ENCODE measurements around the gene PCNT. TPM values are rescaled to one million over a fixed set of nuclear protein-coding genes. Genes with fewer than 3 reads are reported as not detected.

PCNT gene, protein sequence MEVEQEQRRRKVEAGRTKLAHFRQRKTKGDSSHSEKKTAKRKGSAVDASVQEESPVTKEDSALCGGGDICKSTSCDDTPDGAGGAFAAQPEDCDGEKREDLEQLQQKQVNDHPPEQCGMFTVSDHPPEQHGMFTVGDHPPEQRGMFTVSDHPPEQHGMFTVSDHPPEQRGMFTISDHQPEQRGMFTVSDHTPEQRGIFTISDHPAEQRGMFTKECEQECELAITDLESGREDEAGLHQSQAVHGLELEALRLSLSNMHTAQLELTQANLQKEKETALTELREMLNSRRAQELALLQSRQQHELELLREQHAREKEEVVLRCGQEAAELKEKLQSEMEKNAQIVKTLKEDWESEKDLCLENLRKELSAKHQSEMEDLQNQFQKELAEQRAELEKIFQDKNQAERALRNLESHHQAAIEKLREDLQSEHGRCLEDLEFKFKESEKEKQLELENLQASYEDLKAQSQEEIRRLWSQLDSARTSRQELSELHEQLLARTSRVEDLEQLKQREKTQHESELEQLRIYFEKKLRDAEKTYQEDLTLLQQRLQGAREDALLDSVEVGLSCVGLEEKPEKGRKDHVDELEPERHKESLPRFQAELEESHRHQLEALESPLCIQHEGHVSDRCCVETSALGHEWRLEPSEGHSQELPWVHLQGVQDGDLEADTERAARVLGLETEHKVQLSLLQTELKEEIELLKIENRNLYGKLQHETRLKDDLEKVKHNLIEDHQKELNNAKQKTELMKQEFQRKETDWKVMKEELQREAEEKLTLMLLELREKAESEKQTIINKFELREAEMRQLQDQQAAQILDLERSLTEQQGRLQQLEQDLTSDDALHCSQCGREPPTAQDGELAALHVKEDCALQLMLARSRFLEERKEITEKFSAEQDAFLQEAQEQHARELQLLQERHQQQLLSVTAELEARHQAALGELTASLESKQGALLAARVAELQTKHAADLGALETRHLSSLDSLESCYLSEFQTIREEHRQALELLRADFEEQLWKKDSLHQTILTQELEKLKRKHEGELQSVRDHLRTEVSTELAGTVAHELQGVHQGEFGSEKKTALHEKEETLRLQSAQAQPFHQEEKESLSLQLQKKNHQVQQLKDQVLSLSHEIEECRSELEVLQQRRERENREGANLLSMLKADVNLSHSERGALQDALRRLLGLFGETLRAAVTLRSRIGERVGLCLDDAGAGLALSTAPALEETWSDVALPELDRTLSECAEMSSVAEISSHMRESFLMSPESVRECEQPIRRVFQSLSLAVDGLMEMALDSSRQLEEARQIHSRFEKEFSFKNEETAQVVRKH (N-terminal part only)
- 11.7 and 21.0 TPM in 2 replicates for total RNA-seq

DNA sequence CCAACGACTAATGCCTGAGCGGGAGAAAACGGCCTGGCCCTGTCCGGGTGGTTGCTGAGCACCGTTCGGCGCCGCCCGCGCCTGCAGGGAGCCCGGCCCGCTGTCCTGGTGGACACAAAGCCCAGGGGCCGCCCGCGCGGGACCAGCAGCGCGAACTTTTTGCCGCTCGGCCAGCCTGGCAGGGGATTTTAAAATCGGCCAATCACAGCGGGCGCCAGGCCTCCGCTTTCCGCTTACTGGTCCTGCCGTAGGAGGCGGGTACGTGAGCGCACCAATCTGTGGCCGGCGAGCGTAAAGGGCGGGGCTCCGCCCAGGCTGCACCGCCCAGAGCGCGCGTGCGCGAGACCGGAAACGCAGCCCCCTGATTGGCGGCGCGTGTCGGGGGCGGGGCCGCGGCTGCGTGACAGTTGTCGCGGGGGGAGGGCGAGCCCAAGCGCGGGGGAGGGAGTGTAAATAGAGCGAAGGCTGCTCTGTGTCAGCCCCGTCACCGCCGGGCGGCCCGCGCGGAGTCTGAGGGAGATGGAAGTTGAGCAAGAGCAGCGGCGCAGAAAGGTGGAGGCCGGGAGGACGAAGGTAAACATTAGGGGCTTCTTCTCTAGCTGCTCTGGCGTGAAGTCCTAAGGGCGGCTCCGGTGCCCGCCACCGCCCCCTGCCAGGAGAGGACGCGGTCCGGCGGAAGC lies at the start of gene PCNT, which contains the start of gene C21orf58:
TSS of gene PCNT (plus strand) at position 447 of the 680 bp plus-strand sequence. CDS start at position 520, 73 bp downstream.
TSS of gene C21orf58 (minus strand) at position 161 of the 680 bp plus-strand sequence. CDS start 1,132 bp downstream, outside the sequence.

DNA sequence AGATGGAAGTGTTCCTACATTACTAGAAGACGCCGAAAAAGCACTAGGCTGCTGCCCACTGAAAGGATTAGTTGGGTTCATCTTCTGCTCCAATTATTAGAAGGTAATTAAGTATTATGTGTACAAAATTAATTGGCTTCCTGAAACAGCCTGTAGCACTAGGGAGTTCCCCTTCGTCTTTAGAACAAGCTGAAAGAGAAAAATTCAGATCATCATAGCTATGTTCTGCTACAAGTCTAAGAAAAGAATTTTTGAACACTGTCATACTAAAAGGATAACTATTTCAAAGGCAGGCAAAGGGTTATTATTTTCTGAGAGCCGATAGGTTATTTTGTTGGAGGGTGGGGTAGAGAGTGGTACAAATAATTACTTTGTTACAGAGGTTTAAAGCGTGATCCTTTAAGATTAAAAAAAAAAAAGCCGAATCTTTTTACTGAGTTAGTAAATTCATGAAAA lies 38.7 kb upstream of the PCNT start, which contains the start of gene MCM3AP:
TSS of gene MCM3AP (minus strand) at position 406 of the 456 bp plus-strand sequence. CDS start at position 81, 325 bp downstream.

DNA sequence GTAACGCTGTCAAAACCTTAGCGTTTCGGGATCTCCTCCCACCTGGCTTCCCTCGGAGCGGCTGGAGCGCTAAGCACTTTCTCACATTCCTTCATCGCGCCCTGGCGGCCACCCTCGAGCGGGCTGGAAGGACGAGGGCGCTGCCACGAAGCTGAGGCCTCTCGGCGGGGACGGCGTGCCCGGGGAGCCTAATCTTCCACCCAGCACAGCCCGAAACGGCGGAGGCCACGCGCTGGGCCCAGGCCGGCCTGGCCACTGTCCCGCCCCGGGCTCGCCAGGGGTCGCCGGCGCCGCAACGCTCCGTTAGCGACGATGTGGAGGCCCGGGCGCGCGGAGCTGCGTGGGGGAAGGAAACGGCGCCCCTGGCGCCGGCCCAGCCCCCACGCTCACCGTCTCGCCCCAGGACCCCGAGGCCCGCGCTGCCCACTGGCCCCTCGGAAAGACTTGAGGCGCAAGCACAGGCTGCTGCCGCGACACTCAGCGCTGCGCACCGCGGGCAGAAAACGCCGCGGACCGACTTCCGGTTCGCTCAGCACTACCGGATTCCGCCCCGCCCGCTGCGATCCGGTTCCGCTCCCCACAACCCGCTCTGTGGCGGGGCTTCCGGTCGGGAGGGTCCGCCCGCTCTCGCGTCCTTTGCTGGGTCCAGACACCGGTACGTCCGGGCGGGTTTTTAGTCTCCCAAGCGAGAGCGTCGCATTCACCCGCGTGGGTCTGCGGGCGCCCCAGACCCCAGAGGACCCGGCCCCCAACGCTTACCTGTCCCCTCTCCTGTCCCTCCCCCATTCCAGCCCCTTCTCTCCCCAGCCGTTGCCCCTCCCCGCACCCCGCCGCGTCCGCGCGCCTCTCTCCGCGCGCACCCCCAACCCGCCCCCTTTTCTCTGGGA lies 38.0 kb upstream of the PCNT start, which contains the start of gene YBEY:
TSS of gene YBEY (plus strand) at position 582 of the 887 bp plus-strand sequence. CDS start 572 bp downstream, outside the sequence.

DNA sequence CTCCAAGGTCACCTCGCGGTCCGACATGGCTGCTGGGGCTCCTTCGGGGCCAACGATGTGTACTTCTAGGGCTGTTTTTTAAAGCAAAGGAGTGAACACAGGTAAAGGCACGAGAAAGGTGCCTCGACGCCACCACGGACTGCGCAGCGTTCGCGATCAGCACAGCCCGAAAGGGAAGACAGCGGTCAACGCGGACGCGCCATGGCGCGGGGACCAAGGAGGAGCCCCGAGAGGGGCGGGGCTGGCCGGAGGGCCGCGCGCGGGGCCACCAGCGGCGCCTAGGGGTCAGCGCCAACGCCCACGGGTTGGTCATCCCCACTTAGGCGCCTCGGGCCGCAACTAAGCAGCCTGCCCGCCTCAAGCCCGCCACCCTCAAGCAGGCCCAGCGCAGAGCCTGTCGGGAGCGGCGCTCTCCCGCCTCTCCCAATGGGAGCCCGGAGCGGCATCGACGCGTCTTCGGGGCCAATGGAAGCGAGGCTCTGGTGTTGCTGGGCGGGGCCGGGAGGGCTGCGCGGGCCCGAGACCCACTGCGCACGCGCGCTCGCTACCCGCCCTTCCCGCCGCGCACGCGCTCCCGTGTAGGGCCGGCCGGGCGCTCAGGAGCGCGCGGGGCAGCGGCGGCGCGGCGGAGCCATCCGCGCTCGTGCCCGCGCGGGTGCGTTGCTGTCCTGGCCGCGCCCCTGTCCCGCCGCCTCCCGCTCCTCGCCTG lies 134.5 kb downstream of the PCNT start, which contains the start of gene DIP2A:
TSS of gene DIP2A (plus strand) at position 577 of the 709 bp plus-strand sequence. CDS start 241 bp downstream, outside the sequence.

Other genes starting within 250 kb of the PCNT start
- 6.5 and 14.0 TPM in 2 replicates for gene COL6A2, start 226.0 kb upstream of the PCNT start, total RNA-seq
- not detected in 2 replicates for gene FTCD, start 168.6 kb upstream of the PCNT start, total RNA-seq
- 4.1 and 7.5 TPM in 2 replicates for gene SPATC1L, start 139.7 kb upstream of the PCNT start, total RNA-seq
- gene LSS, start 95.4 kb upstream of the PCNT start, total RNA-seq, result 41.3 and 73.6 TPM in 2 replicates
- 71.4 and 90.6 TPM in 2 replicates for gene MCM3AP, start 38.5 kb upstream of the PCNT start, total RNA-seq
- 5.2 and 6.5 TPM in 2 replicates for gene YBEY, start 37.8 kb upstream of the PCNT start, total RNA-seq
- 5.5 and 6.4 TPM in 2 replicates for gene C21orf58, start 286 bp upstream of the PCNT start, total RNA-seq
- gene DIP2A, start 134.7 kb downstream of the PCNT start, total RNA-seq, result 18.8 and 28.7 TPM in 2 replicates

Measured in epithelial cell of umbilical artery (primary cell).